Endothelial cell of umbilical vein (primary cell): ENCODE results near the gene DLGAP1. TPM values are rescaled to one million over a fixed set of nuclear protein-coding genes. Genes with fewer than 3 reads are reported as not detected.

Experiments used
- BruUV-seq: library from RNA; stranded (reverse); fragments of 400-500 nt; replicated peaks from 2 replicates; lab custom pipeline; 2021; lab: Mats Ljungman, UMichigan
- CTCF ChIA-PET: fragments of 300-600, 350-600 bp; sonication (Branson Sonifier 250); formaldehyde crosslinking; loops from one replicate; lab custom pipeline; 2021; ENCODE audit warnings: antibody characterized with exemption, inconsistent platforms; lab: Charles Lee
- POLR2A ChIA-PET: fragments of 300-600, 350-600 bp; sonication (Branson Sonifier 250); formaldehyde crosslinking; loops from one replicate; lab custom pipeline; 2021; ENCODE audit warnings: antibody characterized with exemption, inconsistent platforms; lab: Charles Lee
- DNase-seq: peaks from one replicate; pipeline ENCODE4 v3.0.0-alpha.2; 2011; ENCODE audit warnings: low read depth, low spot score
- FAIRE-seq: peaks from 2 replicates; lab custom pipeline; 2011; peaks lifted over from hg19 to GRCh38; lab: Jason Lieb, UNC
- H2AFZ ChIP-seq: 2 replicates; pipeline ENCODE4 v1.6.0; 2012; ENCODE audit warnings: low read depth, low read length, control low read depth, inconsistent platforms
- H3K27ac ChIP-seq: 2 replicates; pipeline ENCODE4 v1.5.1; 2011; ENCODE audit warnings: low read depth, mild to moderate bottlenecking, control low read depth, low read length, moderate library complexity; ENCODE audit not compliant: insufficient read depth
- H3K27me3 ChIP-seq, 2 experiments: 2 replicates each; pipeline versions ENCODE4 v1.6.0 to v1.6.1; 2011; ENCODE audit warnings: low read length in 2 of 2, mixed read lengths in 1 of 2; ENCODE audit not compliant: control insufficient read depth in 2 of 2, insufficient read depth in 2 of 2
- H3K36me3 ChIP-seq, 2 experiments: 2 replicates in 1 of 2; 3 replicates in 1 of 2; pipeline ENCODE4 v1.5.1; 2011; ENCODE audit warnings: low read length in 2 of 2, mild to moderate bottlenecking in 1 of 2, moderate library complexity in 1 of 2; ENCODE audit not compliant: control insufficient read depth in 2 of 2, insufficient read depth in 2 of 2; ENCODE audit errors: extremely low read depth in 1 of 2
- H3K4me1 ChIP-seq: 3 replicates; pipeline ENCODE4 v1.5.1; 2011; ENCODE audit warnings: mild to moderate bottlenecking, low read length; ENCODE audit not compliant: control insufficient read depth, insufficient read depth; ENCODE audit errors: extremely low read depth
- H3K4me2 ChIP-seq: 2 replicates; pipeline ENCODE4 v1.6.1; 2011; ENCODE audit warnings: low read length, control low read depth, mixed read lengths; ENCODE audit not compliant: insufficient read depth
- H3K4me3 ChIP-seq, 3 experiments: fragments of 200-600 bp in 1 of 3; sonication (generic), shearing (Covaris generic) in 1 of 3; replicated peaks in 1 of 3; 2 replicates each; pipeline ENCODE4 v1.5.1; 2011 to 2016; ENCODE audit warnings: control low read depth in 3 of 3, low read length in 3 of 3, mild to moderate bottlenecking in 2 of 3, inconsistent platforms in 1 of 3, low read depth in 1 of 3, moderate library complexity in 1 of 3; ENCODE audit not compliant: insufficient read depth in 1 of 3
- H3K79me2 ChIP-seq: 2 replicates; pipeline ENCODE4 v1.6.0; 2012; ENCODE audit warnings: low read length, inconsistent platforms; ENCODE audit not compliant: control insufficient read depth, insufficient read depth
- H3K9ac ChIP-seq: replicated peaks from 2 replicates; pipeline ENCODE3; 2011; ENCODE audit warnings: low read length, control low read depth; ENCODE audit not compliant: insufficient read depth; ENCODE audit errors: extremely low read depth
- H3K9me1 ChIP-seq: replicated peaks from 3 replicates; pipeline ENCODE4 v1.6.0; 2011; ENCODE audit warnings: mild to moderate bottlenecking, low read length; ENCODE audit not compliant: control insufficient read depth, insufficient read depth; ENCODE audit errors: extremely low read depth
- H3K9me3 ChIP-seq: replicated peaks from 2 replicates; pipeline ENCODE4 v1.5.1; 2012; ENCODE audit warnings: low read length, inconsistent platforms; ENCODE audit not compliant: control insufficient read depth, insufficient read depth
- H4K20me1 ChIP-seq: replicated peaks from 2 replicates; pipeline ENCODE3; 2011; ENCODE audit warnings: mild to moderate bottlenecking, low read length; ENCODE audit not compliant: control insufficient read depth, insufficient read depth; ENCODE audit errors: extremely low read depth
- CTCF ChIP-seq, 2 donors: IDR thresholded peaks; 1 replicate in 1 of 2; 2 replicates in 1 of 2; pipeline ENCODE4 v1.5.1; 2011; ENCODE audit warnings: low read length in 2 of 2, mild to moderate bottlenecking in 2 of 2, moderate library complexity in 2 of 2, control low read depth in 1 of 2, inconsistent platforms in 1 of 2, low read depth in 1 of 2; ENCODE audit not compliant: insufficient read depth in 1 of 2; ENCODE audit errors: extremely low read depth in 1 of 2
- EZH2 ChIP-seq: IDR thresholded peaks from 2 replicates; pipeline ENCODE4 v1.6.1; 2012; ENCODE audit warnings: borderline replicate concordance, low read depth, mild to moderate bottlenecking, moderate library complexity, low read length, inconsistent platforms; ENCODE audit not compliant: severe bottlenecking
- FOS ChIP-seq: IDR thresholded peaks from 2 replicates; pipeline ENCODE4 v1.6.1; 2011; ENCODE audit warnings: mild to moderate bottlenecking, low read length, moderate library complexity, borderline replicate concordance; ENCODE audit not compliant: insufficient read depth
- GATA2 ChIP-seq: IDR thresholded peaks from 2 replicates; pipeline ENCODE4 v1.7.0; 2011; ENCODE audit warnings: low read depth, mild to moderate bottlenecking, moderate library complexity, mixed read lengths, low read length; ENCODE audit not compliant: insufficient read length, insufficient read depth
- JUN ChIP-seq: IDR thresholded peaks from 2 replicates; pipeline ENCODE4 v1.6.1; 2011; ENCODE audit warnings: borderline replicate concordance, low read depth; ENCODE audit not compliant: insufficient read length, insufficient read depth
- MAX ChIP-seq: IDR thresholded peaks from 2 replicates; pipeline ENCODE4 v1.6.1; 2011; ENCODE audit not compliant: insufficient read depth, insufficient read length
- MYC ChIP-seq: IDR thresholded peaks from one replicate; pipeline ENCODE4 v1.6.1; 2011; ENCODE audit warnings: mild to moderate bottlenecking, low read depth, low read length
- POLR2A ChIP-seq: IDR thresholded peaks from 2 replicates; pipeline ENCODE4 v1.6.1; 2012; ENCODE audit warnings: low read depth, mild to moderate bottlenecking, control low read depth, low read length
- POLR2AphosphoS5 ChIP-seq: IDR thresholded peaks from 2 replicates; pipeline ENCODE4 v1.6.1; 2012; ENCODE audit warnings: low read depth, mild to moderate bottlenecking, control low read depth, low read length, moderate library complexity; ENCODE audit not compliant: insufficient read depth
- dilution Hi-C: fragments of 300-500 bp; cut with MboI; formaldehyde crosslinking; loops from one replicate; pipeline ENCODE4 v1.15.0; 2019; ENCODE audit warnings: low sequenced_read_pairs; ENCODE audit not compliant: extremely low pct_ligation_motif_present
- intact Hi-C: fragments of 100-400 bp; cut with micrococcal nuclease; formaldehyde crosslinking; loops from one replicate; pipeline ENCODE4 v1.10.0; 2022
- polyA plus RNA-seq, 4 experiments: library from polyadenylated mRNA; depleted of rRNA in 3 of 4; stranded (reverse) in 3 of 4; unstranded in 1 of 4; fragments of >200 nt; gene quantifications; 2 replicates each; pipeline versions ENCODE4 v1.2.1 to v1.2.3, GENCODE V29; 2011 to 2012; ENCODE audit warnings: missing spikeins in 1 of 4
- total RNA-seq: library from RNA; stranded (reverse); gene quantifications from 2 replicates; pipeline ENCODE4 v1.2.3, GENCODE V29; 2021

Gene DLGAP1
- total and polyA plus RNA-seq, 2 donors (not counting 3 experiments of a cell fraction or from before 2014, with no cell fraction given) = 0.04 TPM; not detected in 1

GRCh38 chr18:3596637-3597384, 858.3 kb downstream of the DLGAP1 start:
- dilution Hi-C loops (no loop called here), intact Hi-C loops (loop anchor here (1.0 to 5.0 kb wide), 4 partner anchors 55 to 335 kb away; partner anchors contain the start of gene MYL12B)
- Histone ChIP-seq H3K36me3 (no peaks in the 10 kb centered on the region), H3K9me3 (no peaks in the 10 kb centered on the region), H3K4me1 (peaks cover 52% of the 10 kb centered on the region), H3K27me3 (no peaks in the 10 kb centered on the region), H3K9me1 (no peaks in the 10 kb centered on the region), H3K9ac (peak overlapping the region; percentile 100), H3K27ac (peak overlapping the region; percentile 100), H4K20me1 (no peaks in the 10 kb centered on the region), H2AFZ (no peak overlapping the region), H3K4me3 (peak overlapping the region in 1 of 3 experiments; percentile 54), H3K4me2 (peak overlapping the region; percentile 96), H3K79me2 (peaks cover 3% of the 10 kb centered on the region)
- FAIRE-seq (peak; percentile 85), DNase-seq (peak; percentile 76)
- TF ChIP-seq POLR2AphosphoS5 (no peak), JUN (peak; percentile 6), MYC (peak; percentile 41), CTCF (IDR thresholded peaks at IDR 0.05; ENCODE audit: extremely low read depth in 1 of 2, insufficient read depth in 1 of 2, low read depth in 1 of 2, low read length in 2 of 2) (peak; percentile 16 to 49), EZH2 (no peak), FOS (no peak), MAX (no peak), GATA2 (no peak), POLR2A (peak; percentile 42)
- ChIA-PET POLR2A (interaction anchor here (1.0 to 3.0 kb wide), 4 partner anchors 27 to 349 kb away, joined by 3 to 16 read pairs (median 6); partner anchors contain the start of gene MYL12A), CTCF (interaction anchor here (1.1 to 5.5 kb wide), 6 partner anchors 9 to 315 kb away, joined by 3 to 154 read pairs (median 53); no protein-coding TSS in a partner anchor)
- no TSS peak for BruUV-seq
